ENCODE results near the gene CSTF2T. TPM values are rescaled to one million over a fixed set of nuclear protein-coding genes. Genes with fewer than 3 reads are reported as not detected.
"Not testable (repeated sequence)": the region's sequence is repeated elsewhere in the genome, so short reads cannot be mapped to it uniquely, and the experiment has no call there.

CSTF2T gene
- total RNA-seq, 1 donor = 14.8 TPM

DNA sequence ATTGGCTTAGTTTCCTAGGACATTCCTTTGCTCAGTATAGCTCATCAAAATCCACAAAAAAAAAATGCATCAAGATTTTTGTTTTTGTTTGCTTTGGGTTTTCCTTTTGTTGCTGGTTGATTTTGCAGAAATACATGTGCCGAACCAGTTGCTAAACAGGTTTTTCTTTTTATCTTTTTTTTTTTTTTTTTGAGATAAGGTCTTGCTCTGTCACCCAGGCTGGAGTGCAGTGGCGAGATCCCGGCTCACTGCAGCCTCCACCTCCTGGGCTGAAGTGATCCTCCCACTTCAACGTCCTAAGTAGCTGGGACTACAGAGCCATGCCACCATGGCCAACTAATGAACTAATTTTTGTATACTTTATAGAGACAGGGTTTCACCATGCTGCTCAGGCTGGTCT lies 8.3 kb downstream of the CSTF2T start:
- H3K36me3 ChIP-seq (ENCODE audit: insufficient read depth, low read length) = no peaks in the 10 kb centered on the region
- H3K4me2 ChIP-seq (ENCODE audit: insufficient read depth, low read length) = no peak overlapping the region
- no peak overlapping the region for H3K27ac ChIP-seq (ENCODE audit: low read depth, low read length)
- no peaks in the 10 kb centered on the region for H3K79me2 ChIP-seq (ENCODE audit: insufficient read depth, low read length)
- no peaks in the 10 kb centered on the region for H3K27me3 ChIP-seq (ENCODE audit: insufficient read depth, low read length)
- no peaks in the 10 kb centered on the region for H3K9me3 ChIP-seq (ENCODE audit: low read depth, low read length)
- no peak overlapping the region for H2AFZ ChIP-seq (ENCODE audit: low read length)
- no peaks in the 10 kb centered on the region for H4K20me1 ChIP-seq (ENCODE audit: insufficient read depth, low read length)
- no peak overlapping the region for H3K4me3 ChIP-seq (ENCODE audit: insufficient read depth, low read length)
- H3K4me1 ChIP-seq (ENCODE audit: insufficient read depth, low read length) = no peaks in the 10 kb centered on the region
- no peak for DNase-seq (ENCODE audit: insufficient read length, low spot score, missing footprints)
- TF ChIP-seq, protein P1, sequence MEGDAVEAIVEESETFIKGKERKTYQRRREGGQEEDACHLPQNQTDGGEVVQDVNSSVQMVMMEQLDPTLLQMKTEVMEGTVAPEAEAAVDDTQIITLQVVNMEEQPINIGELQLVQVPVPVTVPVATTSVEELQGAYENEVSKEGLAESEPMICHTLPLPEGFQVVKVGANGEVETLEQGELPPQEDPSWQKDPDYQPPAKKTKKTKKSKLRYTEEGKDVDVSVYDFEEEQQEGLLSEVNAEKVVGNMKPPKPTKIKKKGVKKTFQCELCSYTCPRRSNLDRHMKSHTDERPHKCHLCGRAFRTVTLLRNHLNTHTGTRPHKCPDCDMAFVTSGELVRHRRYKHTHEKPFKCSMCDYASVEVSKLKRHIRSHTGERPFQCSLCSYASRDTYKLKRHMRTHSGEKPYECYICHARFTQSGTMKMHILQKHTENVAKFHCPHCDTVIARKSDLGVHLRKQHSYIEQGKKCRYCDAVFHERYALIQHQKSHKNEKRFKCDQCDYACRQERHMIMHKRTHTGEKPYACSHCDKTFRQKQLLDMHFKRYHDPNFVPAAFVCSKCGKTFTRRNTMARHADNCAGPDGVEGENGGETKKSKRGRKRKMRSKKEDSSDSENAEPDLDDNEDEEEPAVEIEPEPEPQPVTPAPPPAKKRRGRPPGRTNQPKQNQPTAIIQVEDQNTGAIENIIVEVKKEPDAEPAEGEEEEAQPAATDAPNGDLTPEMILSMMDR (IDR thresholded peaks at IDR 0.05; ENCODE audit: extremely low read depth, low read depth, low read length) = no peak

DNA sequence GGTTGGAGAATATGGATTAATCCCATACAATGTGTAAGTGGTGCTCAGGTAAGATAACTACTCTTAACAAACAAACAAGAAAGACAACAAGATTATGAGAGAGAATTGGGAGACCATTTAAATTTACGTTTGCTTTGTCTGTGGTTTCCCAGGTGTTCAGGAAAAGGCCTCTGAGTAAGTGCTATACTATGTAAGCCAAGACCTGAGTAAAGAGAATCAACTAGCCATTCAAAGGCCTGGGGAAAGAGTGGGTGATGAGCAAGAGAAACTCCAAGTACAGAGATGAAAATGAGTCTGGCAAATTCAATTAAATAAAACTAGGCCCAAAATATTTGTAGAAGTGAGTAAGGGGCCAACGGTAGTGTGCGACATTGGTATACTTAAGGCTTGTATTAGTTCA lies 9.9 kb downstream of the CSTF2T start:
- H3K4me3 ChIP-seq (ENCODE audit: insufficient read depth, low read length) = no peak overlapping the region
- no peaks in the 10 kb centered on the region for H3K36me3 ChIP-seq (ENCODE audit: insufficient read depth, low read length)
- H3K4me2 ChIP-seq (ENCODE audit: insufficient read depth, low read length) = no peak overlapping the region
- no peak for DNase-seq (ENCODE audit: insufficient read length, low spot score, missing footprints)
- no peaks in the 10 kb centered on the region for H3K27me3 ChIP-seq (ENCODE audit: insufficient read depth, low read length)
- H3K9me3 ChIP-seq (ENCODE audit: low read depth, low read length) = no peaks in the 10 kb centered on the region
- H2AFZ ChIP-seq (ENCODE audit: low read length) = no peak overlapping the region
- TF ChIP-seq, protein P1 (IDR thresholded peaks at IDR 0.05; ENCODE audit: extremely low read depth, low read depth, low read length) = no peak
- H4K20me1 ChIP-seq (ENCODE audit: insufficient read depth, low read length) = no peaks in the 10 kb centered on the region
- H3K4me1 ChIP-seq (ENCODE audit: insufficient read depth, low read length) = no peaks in the 10 kb centered on the region
- no peaks in the 10 kb centered on the region for H3K79me2 ChIP-seq (ENCODE audit: insufficient read depth, low read length)
- H3K27ac ChIP-seq (ENCODE audit: low read depth, low read length) = no peak overlapping the region

DNA sequence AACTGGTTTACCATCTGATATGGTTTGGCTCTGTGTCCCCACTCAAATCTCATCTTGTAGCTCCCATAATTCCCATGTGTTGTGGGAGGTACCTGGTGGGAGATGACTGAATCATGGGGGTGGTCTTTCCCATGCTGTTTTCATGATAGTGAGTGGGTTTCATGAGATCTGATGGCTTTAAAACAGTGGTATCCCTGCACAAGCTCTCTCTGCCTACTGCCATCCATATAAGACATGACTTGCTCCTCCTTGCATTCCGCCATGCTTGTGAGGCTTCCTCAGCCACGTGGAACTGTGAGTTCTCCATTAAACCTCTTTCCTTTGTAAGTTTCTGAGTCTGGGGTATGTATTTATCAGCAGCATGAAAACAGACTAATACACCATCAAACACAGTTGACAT lies 10.6 kb downstream of the CSTF2T start:
- not testable (repeated sequence) for H3K4me2 ChIP-seq (ENCODE audit: insufficient read depth, low read length); H3K4me1 ChIP-seq (ENCODE audit: insufficient read depth, low read length); H3K27me3 ChIP-seq (ENCODE audit: insufficient read depth, low read length); H4K20me1 ChIP-seq (ENCODE audit: insufficient read depth, low read length); H3K4me3 ChIP-seq (ENCODE audit: insufficient read depth, low read length); H3K79me2 ChIP-seq (ENCODE audit: insufficient read depth, low read length); H3K36me3 ChIP-seq (ENCODE audit: insufficient read depth, low read length); H3K9me3 ChIP-seq (ENCODE audit: low read depth, low read length); H3K27ac ChIP-seq (ENCODE audit: low read depth, low read length); H2AFZ ChIP-seq (ENCODE audit: low read length); DNase-seq (ENCODE audit: insufficient read length, low spot score, missing footprints)

GRCh38 chr10:51687296-51687695 lies 12.1 kb downstream of the CSTF2T start:
- no peaks in the 10 kb centered on the region for H4K20me1 ChIP-seq (ENCODE audit: insufficient read depth, low read length)
- no peaks in the 10 kb centered on the region for H3K27me3 ChIP-seq (ENCODE audit: insufficient read depth, low read length)
- no peak overlapping the region for H3K27ac ChIP-seq (ENCODE audit: low read depth, low read length)
- H3K36me3 ChIP-seq (ENCODE audit: insufficient read depth, low read length) = no peaks in the 10 kb centered on the region
- TF ChIP-seq, protein P1 (IDR thresholded peaks at IDR 0.05; ENCODE audit: extremely low read depth, low read depth, low read length) = no peak
- H3K4me2 ChIP-seq (ENCODE audit: insufficient read depth, low read length) = no peak overlapping the region
- no peak for DNase-seq (ENCODE audit: insufficient read length, low spot score, missing footprints)
- no peaks in the 10 kb centered on the region for H3K9me3 ChIP-seq (ENCODE audit: low read depth, low read length)
- H3K79me2 ChIP-seq (ENCODE audit: insufficient read depth, low read length) = no peaks in the 10 kb centered on the region
- H2AFZ ChIP-seq (ENCODE audit: low read length) = no peak overlapping the region
- no peak overlapping the region for H3K4me3 ChIP-seq (ENCODE audit: insufficient read depth, low read length)
- H3K4me1 ChIP-seq (ENCODE audit: insufficient read depth, low read length) = no peaks in the 10 kb centered on the region

Data from osteoblast (primary cell).